HEK293 (cell line): ENCODE measurements around the gene TRPM8.

ENCODE experiments used
- CTCF ChIA-PET: fragments of 350-600 bp; formaldehyde crosslinking; extraction: SDS; loops from one replicate; lab custom pipeline; 2021; ENCODE audit warnings: antibody characterized with exemption; lab: Yijun Ruan, JAX
- POLR2A ChIA-PET: fragments of 300-600 bp; formaldehyde crosslinking; extraction: SDS; loops from one replicate; lab custom pipeline; 2020; ENCODE audit warnings: antibody characterized with exemption, inconsistent platforms; lab: Yijun Ruan, JAX
- H3K27ac ChIP-seq: fragments of 200-500 bp; sonication (Bioruptor generic); 2 replicates; pipeline ENCODE4 v1.5.1; 2014; ENCODE audit warnings: low read depth, low read length, control low read depth, inconsistent platforms; ENCODE audit errors: extremely low read depth
- H3K36me3 ChIP-seq, 2 experiments: fragments of 200-500 bp in 1 of 2; sonication (Bioruptor generic) in 1 of 2; 1 replicate in 1 of 2; 2 replicates in 1 of 2; pipeline ENCODE4 v1.5.1; 2014 to 2017; ENCODE audit warnings: inconsistent platforms in 2 of 2, low read length in 2 of 2; ENCODE audit not compliant: control insufficient read depth in 2 of 2, insufficient read depth in 1 of 2
- H3K4me1 ChIP-seq: fragments of 200-500 bp; sonication (Bioruptor generic); 2 replicates; pipeline ENCODE4 v1.5.1; 2014; ENCODE audit warnings: mild to moderate bottlenecking, low read length, inconsistent platforms; ENCODE audit not compliant: control insufficient read depth, insufficient read depth
- H3K4me3 ChIP-seq: 2 replicates; pipeline ENCODE4 v1.5.1; 2011; ENCODE audit warnings: low read depth, mild to moderate bottlenecking, control low read depth, low read length, moderate library complexity
- H3K9me3 ChIP-seq: fragments of 200-500 bp; sonication (Bioruptor generic); 2 replicates; pipeline ENCODE4 v1.5.1; 2014; ENCODE audit warnings: low read depth, low read length, inconsistent platforms; ENCODE audit not compliant: control insufficient read depth, insufficient read depth
- BCL11B ChIP-seq: fragments of 450-650 bp; formaldehyde crosslinking; IDR thresholded peaks from 2 replicates; pipeline ENCODE4 v1.5.1; 2016; ENCODE audit warnings: low read depth, missing biosample characterization, missing genetic modification characterization
- GLIS1 ChIP-seq: fragments of 450-650 bp; formaldehyde crosslinking; IDR thresholded peaks from 2 replicates; pipeline ENCODE4 v1.5.1; 2016; ENCODE audit warnings: missing biosample characterization, missing genetic modification characterization
- INSM2 ChIP-seq: fragments of 450-650 bp; formaldehyde crosslinking; IDR thresholded peaks from 2 replicates; pipeline ENCODE4 v1.5.1; 2016; ENCODE audit warnings: missing biosample characterization, missing genetic modification characterization
- SP3 ChIP-seq: fragments of 450-650 bp; formaldehyde crosslinking; IDR thresholded peaks from 2 replicates; pipeline ENCODE4 v1.5.1; 2016; ENCODE audit warnings: missing biosample characterization, missing genetic modification characterization
- YY2 ChIP-seq: fragments of 450-650 bp; formaldehyde crosslinking; IDR thresholded peaks from 2 replicates; pipeline ENCODE4 v1.5.1; 2016; ENCODE audit warnings: missing biosample characterization, missing genetic modification characterization
- ZBTB20 ChIP-seq: fragments of 450-650 bp; formaldehyde crosslinking; IDR thresholded peaks from 2 replicates; pipeline ENCODE4 v1.5.1; 2016; ENCODE audit warnings: missing biosample characterization, missing genetic modification characterization
- ZBTB48 ChIP-seq: fragments of 450-650 bp; formaldehyde crosslinking; IDR thresholded peaks from 2 replicates; pipeline ENCODE4 v1.5.1; 2016; ENCODE audit warnings: missing biosample characterization, missing genetic modification characterization
- ZEB2 ChIP-seq: fragments of 450-650 bp; formaldehyde crosslinking; IDR thresholded peaks from 2 replicates; pipeline ENCODE4 v1.5.1; 2016; ENCODE audit warnings: missing biosample characterization, missing genetic modification characterization
- ZFHX2 ChIP-seq: fragments of 450-650 bp; formaldehyde crosslinking; conservative IDR thresholded peaks from 2 replicates; pipeline ENCODE4 v1.5.1; 2016; ENCODE audit warnings: missing biosample characterization, missing genetic modification characterization
- ZFP41 ChIP-seq: fragments of 450-650 bp; formaldehyde crosslinking; IDR thresholded peaks from 2 replicates; pipeline ENCODE4 v1.5.1; 2016; ENCODE audit warnings: missing biosample characterization, missing genetic modification characterization, borderline replicate concordance
- ZNF112 ChIP-seq: fragments of 450-650 bp; formaldehyde crosslinking; IDR thresholded peaks from 2 replicates; pipeline ENCODE4 v1.5.0; 2017; ENCODE audit warnings: missing biosample characterization, missing genetic modification characterization
- ZNF223 ChIP-seq: fragments of 450-650 bp; formaldehyde crosslinking; IDR thresholded peaks from 2 replicates; pipeline ENCODE4 v1.5.1; 2016; ENCODE audit warnings: missing biosample characterization, missing genetic modification characterization
- ZNF239 ChIP-seq: fragments of 450-650 bp; formaldehyde crosslinking; IDR thresholded peaks from 2 replicates; pipeline ENCODE4 v1.5.1; 2016; ENCODE audit warnings: missing biosample characterization, missing genetic modification characterization
- ZNF280D ChIP-seq: fragments of 450-650 bp; formaldehyde crosslinking; IDR thresholded peaks from 2 replicates; pipeline ENCODE4 v1.5.1; 2016; ENCODE audit warnings: missing biosample characterization, missing genetic modification characterization
- ZNF513 ChIP-seq: fragments of 450-650 bp; IDR thresholded peaks from 2 replicates; pipeline ENCODE4 v1.5.1; 2018; ENCODE audit warnings: missing biosample characterization, missing genetic modification characterization
- ZNF548 ChIP-seq: fragments of 450-650 bp; formaldehyde crosslinking; IDR thresholded peaks from 2 replicates; pipeline ENCODE4 v1.5.1; 2016; ENCODE audit warnings: missing biosample characterization, missing genetic modification characterization
- ZNF549 ChIP-seq: fragments of 450-650 bp; IDR thresholded peaks from 2 replicates; pipeline ENCODE4 v1.5.1; 2018; ENCODE audit warnings: missing biosample characterization, missing genetic modification characterization, mild to moderate bottlenecking, inconsistent platforms, moderate library complexity
- ZNF555 ChIP-seq: fragments of 450-650 bp; formaldehyde crosslinking; conservative IDR thresholded peaks from 2 replicates; pipeline ENCODE4 v1.5.1; 2017; ENCODE audit warnings: missing biosample characterization, mild to moderate bottlenecking, missing genetic modification characterization, inconsistent platforms
- ZNF571 ChIP-seq: fragments of 450-650 bp; formaldehyde crosslinking; IDR thresholded peaks from 2 replicates; pipeline ENCODE4 v1.5.0; 2017; ENCODE audit warnings: missing biosample characterization, missing genetic modification characterization
- ZNF670 ChIP-seq: fragments of 450-650 bp; formaldehyde crosslinking; IDR thresholded peaks from 2 replicates; pipeline ENCODE4 v1.5.1; 2016; ENCODE audit warnings: missing biosample characterization, missing genetic modification characterization, low read depth
- ZSCAN18 ChIP-seq: fragments of 450-650 bp; formaldehyde crosslinking; IDR thresholded peaks from 2 replicates; pipeline ENCODE4 v1.5.1; 2016; ENCODE audit warnings: missing biosample characterization, missing genetic modification characterization

The TRPM8 gene

GRCh38 chr2:233994151-233994550, 77.0 kb downstream of the TRPM8 start:
- ChIA-PET POLR2A (no interaction called here), CTCF (interaction anchor here (0.5 to 1.0 kb wide), 2 partner anchors 363 to 1123 kb away, joined by 3 to 4 read pairs; no protein-coding TSS in a partner anchor)
- Histone ChIP-seq H3K4me3 (no peak overlapping the region), H3K9me3 (no peaks in the 10 kb centered on the region), H3K27ac (no peak overlapping the region), H3K36me3 (no peaks in the 10 kb centered on the region), H3K4me1 (no peaks in the 10 kb centered on the region)
- TF ChIP-seq ZNF549 (tag by site-specific recombination) (no peak), ZNF548 (tag by site-specific recombination) (no peak), ZSCAN18 (no peak), ZNF670 (tag by site-specific recombination) (no peak), ZNF223 (tag by site-specific recombination) (no peak), ZNF513 (no peak), SP3 (tag by site-specific recombination) (no peak), ZNF280D (tag by site-specific recombination) (no peak), ZFHX2 (tag by site-specific recombination) (no peak), ZBTB48 (no peak), ZFP41 (tag by site-specific recombination) (no peak), ZBTB20 (no peak), GLIS1 (no peak), INSM2 (tag by site-specific recombination) (no peak), BCL11B (tag by site-specific recombination) (no peak), ZNF555 (tag by site-specific recombination) (no peak), YY2 (no peak), ZNF112 (tag by site-specific recombination) (no peak)

- no peaks in the 10 kb centered on the region for H3K36me3 ChIP-seq
- no peaks in the 10 kb centered on the region for H3K9me3 ChIP-seq
- ChIA-PET POLR2A (no interaction called here), CTCF (interaction anchor here (0.7 kb wide), 2 partner anchors 19 to 104 kb away, joined by 3 read pairs; no protein-coding TSS in a partner anchor)
- H3K4me3 ChIP-seq: no peak overlapping the region
- H3K4me1 ChIP-seq: no peaks in the 10 kb centered on the region
- TF ChIP-seq BCL11B (tag by site-specific recombination): no peak
- TF ChIP-seq ZEB2 (tag by site-specific recombination): no peak
- no peak for TF ChIP-seq ZNF239 (tag by site-specific recombination)
- TF ChIP-seq ZNF571 (tag by site-specific recombination): no peak
- H3K27ac ChIP-seq: no peak overlapping the region
Measured at GRCh38 chr2:233996000-233996399, 78.8 kb downstream of the TRPM8 start.
